ENCODE results near the gene COMT.

GRCh38 chr22:20000246-20001081, 58.9 kb downstream of the COMT start:
- TF ChIP-seq ARNT (IDR thresholded peaks at IDR 0.05) (no peak), ELF4 (IDR thresholded peaks at IDR 0.05) (no peak), FOXA1 (IDR thresholded peaks at IDR 0.05) (no peak), BHLHE40 (IDR thresholded peaks at IDR 0.05; ENCODE audit: borderline replicate concordance) (no peak), SUZ12 (IDR thresholded peaks at IDR 0.05) (no peak), LEF1 (IDR thresholded peaks at IDR 0.05; ENCODE audit: borderline replicate concordance) (no peak), SP1 (IDR thresholded peaks at IDR 0.05) (no peak), TARDBP (IDR thresholded peaks at IDR 0.05) (no peak), NFRKB (IDR thresholded peaks at IDR 0.05) (no peak), FOXK2 (IDR thresholded peaks at IDR 0.05) (no peak)
- TF ChIP-seq, protein P1, sequence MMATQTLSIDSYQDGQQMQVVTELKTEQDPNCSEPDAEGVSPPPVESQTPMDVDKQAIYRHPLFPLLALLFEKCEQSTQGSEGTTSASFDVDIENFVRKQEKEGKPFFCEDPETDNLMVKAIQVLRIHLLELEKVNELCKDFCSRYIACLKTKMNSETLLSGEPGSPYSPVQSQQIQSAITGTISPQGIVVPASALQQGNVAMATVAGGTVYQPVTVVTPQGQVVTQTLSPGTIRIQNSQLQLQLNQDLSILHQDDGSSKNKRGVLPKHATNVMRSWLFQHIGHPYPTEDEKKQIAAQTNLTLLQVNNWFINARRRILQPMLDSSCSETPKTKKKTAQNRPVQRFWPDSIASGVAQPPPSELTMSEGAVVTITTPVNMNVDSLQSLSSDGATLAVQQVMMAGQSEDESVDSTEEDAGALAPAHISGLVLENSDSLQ (IDR thresholded peaks at IDR 0.05): no peak

Measured in HEK293T (cell line).